Naive thymus-derived CD4-positive, alpha-beta T cell (primary cell): ENCODE data around the gene ZNF692. TPM values are rescaled to one million over a fixed set of nuclear protein-coding genes. Genes with fewer than 3 reads are reported as not detected.

Source experiments
- ATAC-seq: fragments of 150-1000 bp; cut with Tn5 transposase; 2 replicates; pipeline ENCODE4 v1.10.0; 2021; ENCODE audit warnings: mild to moderate bottlenecking, moderate library complexity
- CTCF ChIA-PET: fragments of 350-600 bp; sonication (Branson Sonifier 250); formaldehyde crosslinking; loops from one replicate; lab custom pipeline; 2021; ENCODE audit warnings: antibody characterized with exemption; lab: Charles Lee
- POLR2A ChIA-PET: fragments of 350-600 bp; sonication (Branson Sonifier 250); formaldehyde crosslinking; loops from one replicate; lab custom pipeline; 2021; ENCODE audit warnings: antibody characterized with exemption, inconsistent platforms; lab: Charles Lee
- DNase-seq, 9 donors: peaks; one replicate each; pipeline versions ENCODE4 v3.0.0 to v3.0.0-alpha.2; 2020 to 2022; ENCODE audit warnings: mixed read lengths in 1 of 9
- H3K27ac ChIP-seq: one replicate; pipeline ENCODE4 v1.7.0; 2013; ENCODE audit warnings: mild to moderate bottlenecking, low read depth, low read length, moderate library complexity
- H3K27me3 ChIP-seq, 2 donors: one replicate each; pipeline ENCODE4 v1.7.0; 2013; ENCODE audit warnings: low read length in 2 of 2, mild to moderate bottlenecking in 2 of 2, moderate library complexity in 2 of 2; ENCODE audit not compliant: control insufficient read depth in 2 of 2, insufficient read depth in 2 of 2
- H3K36me3 ChIP-seq, 3 experiments: 1 replicate in 2 of 3; 2 replicates in 1 of 3; pipeline ENCODE4 v1.7.0; 2013; ENCODE audit warnings: low read length in 3 of 3, mild to moderate bottlenecking in 3 of 3, moderate library complexity in 1 of 3; ENCODE audit not compliant: insufficient read depth in 3 of 3, control insufficient read depth in 2 of 3
- H3K4me1 ChIP-seq, 2 donors: one replicate each; pipeline ENCODE4 v1.7.0; 2013; ENCODE audit warnings: low read length in 2 of 2, mild to moderate bottlenecking in 2 of 2, moderate library complexity in 1 of 2; ENCODE audit not compliant: control insufficient read depth in 2 of 2, insufficient read depth in 2 of 2
- H3K4me3 ChIP-seq: 2 replicates; pipeline ENCODE4 v1.7.0; 2013; ENCODE audit warnings: mild to moderate bottlenecking, low read length
- H3K9me3 ChIP-seq, 3 experiments: 1 replicate in 2 of 3; 2 replicates in 1 of 3; pipeline ENCODE4 v1.7.0; 2013; ENCODE audit warnings: low read length in 3 of 3; ENCODE audit not compliant: control insufficient read depth in 2 of 3
- H3K27ac Mint-ChIP-seq, 9 donors: one replicate each; pipeline ENCODE4 v1.8.0; 2020 to 2022; ENCODE audit warnings: mixed read lengths in 9 of 9, mild to moderate bottlenecking in 8 of 9, moderate library complexity in 5 of 9, inconsistent platforms in 2 of 9
- H3K27me3 Mint-ChIP-seq, 5 donors: one replicate each; pipeline ENCODE4 v1.8.0; 2021 to 2022; ENCODE audit warnings: mixed read lengths in 5 of 5, mild to moderate bottlenecking in 1 of 5
- H3K36me3 Mint-ChIP-seq, 5 donors: one replicate each; pipeline ENCODE4 v1.8.0; 2020 to 2022; ENCODE audit warnings: mixed read lengths in 5 of 5, mild to moderate bottlenecking in 3 of 5, inconsistent platforms in 1 of 5
- H3K4me1 Mint-ChIP-seq, 7 donors: one replicate each; pipeline ENCODE4 v1.8.0; 2020 to 2022; ENCODE audit warnings: mixed read lengths in 7 of 7, mild to moderate bottlenecking in 3 of 7, inconsistent platforms in 1 of 7
- H3K4me3 Mint-ChIP-seq, 10 donors: one replicate each; pipeline ENCODE4 v1.8.0; 2020 to 2022; ENCODE audit warnings: mild to moderate bottlenecking in 10 of 10, mixed read lengths in 10 of 10, moderate library complexity in 6 of 10, inconsistent platforms in 2 of 10
- H3K9me3 Mint-ChIP-seq, 11 donors: one replicate each; pipeline ENCODE4 v1.8.0; 2020 to 2022; ENCODE audit warnings: mixed read lengths in 11 of 11, mild to moderate bottlenecking in 4 of 11, inconsistent platforms in 1 of 11, moderate library complexity in 1 of 11
- intact Hi-C, 2 donors: fragments of 100-400 bp; cut with micrococcal nuclease; formaldehyde crosslinking; loops; one replicate each; pipeline ENCODE4 v1.15.1; 2023
- polyA plus RNA-seq, 2 donors: library from polyadenylated mRNA; unstranded; fragments of 300-500 nt; fragmentation: Illumina TruSeq; gene quantifications; one replicate each; pipeline ENCODE4 v1.2.3, GENCODE V29; 2021
- total RNA-seq, 6 experiments: library from RNA in 5 of 6; stranded (reverse) in 5 of 6; gene quantifications; 1 replicate in 5 of 6; 2 replicates in 1 of 6; pipeline ENCODE4 v1.2.3 and lab custom pipeline; 2021 to 2026

The ZNF692 gene
- total and polyA plus RNA-seq, 7 experiments from 2014 or later, result 7.6 to 87.5 (median 58.7) TPM

DNA sequence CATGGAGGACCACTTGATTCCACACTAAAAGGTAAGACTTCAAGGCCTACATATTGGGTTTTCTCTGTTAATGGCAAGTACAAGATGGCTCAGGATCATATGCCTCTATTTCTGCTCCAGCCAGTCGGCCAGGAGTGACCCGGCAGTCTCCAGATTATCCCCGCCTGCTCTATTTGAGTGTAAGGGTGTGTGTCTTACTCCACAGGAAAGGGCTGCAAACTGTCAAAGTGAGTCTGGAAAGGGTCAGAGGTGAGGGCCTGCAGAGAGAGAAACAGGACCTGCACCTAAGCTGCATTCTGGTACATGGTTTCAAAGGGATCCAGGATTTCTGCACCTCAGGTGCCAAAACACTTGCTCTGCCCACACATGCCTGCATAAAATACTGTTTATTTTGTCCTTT, 9.2 kb downstream of the ZNF692 start:
- ChIA-PET POLR2A (no interaction called here), CTCF (interaction anchor here (0.5 kb wide), 1 partner anchor 27 kb away, joined by 3 read pairs; no protein-coding TSS in a partner anchor)
- no peaks in the 10 kb centered on the region for H3K9me3 Mint-ChIP-seq
- H3K27me3 ChIP-seq, result no peaks in the 10 kb centered on the region
- no peak overlapping the region for H3K4me3 ChIP-seq
- H3K4me1 Mint-ChIP-seq, result peaks cover 0 to 9% (median 0%) of the 10 kb centered on the region in 7 donors
- H3K27ac ChIP-seq, result no peak overlapping the region
- ATAC-seq, result no peak
- DNase-seq, result no peak
- H3K9me3 ChIP-seq, result no peaks in the 10 kb centered on the region
- no peak overlapping the region for H3K4me3 Mint-ChIP-seq
- H3K36me3 Mint-ChIP-seq, result peaks cover 0 to 32% (median 18%) of the 10 kb centered on the region in 5 donors
- intact Hi-C loops, result no loop called here
- H3K27me3 Mint-ChIP-seq, result no peaks in the 10 kb centered on the region
- H3K27ac Mint-ChIP-seq, result peak overlapping the region in 3 of 9 donors; percentile 17 to 33 (median 21)
- H3K36me3 ChIP-seq, result peaks cover 6 to 88% (median 16%) of the 10 kb centered on the region in 3 experiments
- H3K4me1 ChIP-seq, result peaks cover 11 to 17% of the 10 kb centered on the region in 2 donors

DNA sequence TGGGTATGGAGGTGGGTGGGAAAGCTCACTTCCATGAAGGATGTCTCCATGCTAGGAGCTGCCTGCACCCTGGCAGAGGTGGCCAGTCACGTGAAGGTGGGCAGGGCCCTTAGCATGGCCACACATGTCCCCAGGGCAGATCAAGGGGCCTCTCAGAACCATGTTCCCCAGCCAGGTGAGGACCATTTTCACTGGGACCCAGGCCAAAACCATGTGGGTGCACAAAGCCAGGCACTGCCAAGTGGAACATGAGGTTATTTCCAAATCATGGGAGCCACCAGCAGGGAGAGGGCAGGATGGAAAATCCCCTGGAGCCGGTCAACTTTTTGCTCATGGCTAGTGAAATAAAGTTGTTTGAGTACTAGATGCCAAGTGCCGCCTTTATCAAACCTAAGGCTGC, 9.7 kb downstream of the ZNF692 start:
- H3K27ac ChIP-seq, result no peak overlapping the region
- Mint-ChIP-seq H3K27me3 (no peaks in the 10 kb centered on the region), H3K9me3 (no peaks in the 10 kb centered on the region), H3K4me1 (peaks cover 0 to 6% (median 0%) of the 10 kb centered on the region in 7 donors), H3K27ac (peak overlapping the region in 1 of 9 donors; percentile 17), H3K36me3 (peaks cover 0 to 27% (median 15%) of the 10 kb centered on the region in 5 donors), H3K4me3 (no peak overlapping the region)
- no peak overlapping the region for H3K4me3 ChIP-seq
- CTCF ChIA-PET, result interaction anchor here (0.5 kb wide), 1 partner anchor 27 kb away, joined by 3 read pairs; no protein-coding TSS in a partner anchor
- ATAC-seq (no peak), DNase-seq (no peak)
- peaks cover 7 to 12% of the 10 kb centered on the region in 2 donors for H3K4me1 ChIP-seq
- H3K27me3 ChIP-seq, result no peaks in the 10 kb centered on the region
- peaks cover 6 to 89% (median 16%) of the 10 kb centered on the region in 3 experiments for H3K36me3 ChIP-seq
- POLR2A ChIA-PET, result interaction anchor here (1.4 kb wide), 1 partner anchor 23 kb away, joined by 3 read pairs; the partner anchor contains the start of gene SH3BP5L
- no peaks in the 10 kb centered on the region for H3K9me3 ChIP-seq
- intact Hi-C loops, result no loop called here

DNA sequence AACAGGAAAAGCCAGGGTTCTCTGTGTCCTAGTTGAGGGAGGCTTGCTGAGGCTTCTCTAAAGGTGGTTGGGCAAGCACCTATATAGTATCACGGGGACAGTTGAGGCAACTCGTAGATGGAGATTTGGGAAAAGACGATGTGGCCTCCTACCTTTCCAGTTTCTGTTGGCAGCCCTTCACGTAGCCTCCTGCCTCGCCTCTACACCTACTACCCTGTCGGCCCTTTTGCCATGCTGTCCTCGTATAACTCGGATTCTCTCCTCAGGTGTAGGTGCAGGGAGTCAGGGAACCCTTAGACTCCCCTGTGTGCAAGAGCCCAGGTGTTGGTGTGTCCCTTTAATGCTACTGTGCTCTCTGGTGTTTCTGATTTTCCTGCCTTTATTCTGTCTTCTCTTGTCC, 10.3 kb downstream of the ZNF692 start:
- Histone ChIP-seq H3K36me3 (peaks cover 6 to 84% (median 16%) of the 10 kb centered on the region in 3 experiments), H3K27me3 (no peaks in the 10 kb centered on the region), H3K9me3 (no peaks in the 10 kb centered on the region), H3K4me1 (peaks cover 1 to 7% of the 10 kb centered on the region in 2 donors), H3K4me3 (no peak overlapping the region), H3K27ac (no peak overlapping the region)
- no peaks in the 10 kb centered on the region for H3K9me3 Mint-ChIP-seq
- no peak for ATAC-seq
- ChIA-PET CTCF (no interaction called here), POLR2A (interaction anchor here (1.4 kb wide), 1 partner anchor 23 kb away, joined by 3 read pairs; the partner anchor contains the start of gene SH3BP5L)
- H3K27ac Mint-ChIP-seq, result no peak overlapping the region
- no peaks in the 10 kb centered on the region for H3K27me3 Mint-ChIP-seq
- no peak overlapping the region for H3K4me3 Mint-ChIP-seq
- no peak for DNase-seq
- H3K4me1 Mint-ChIP-seq, result peaks cover 0 to 4% (median 0%) of the 10 kb centered on the region in 7 donors
- peaks cover 0 to 24% (median 11%) of the 10 kb centered on the region in 5 donors for H3K36me3 Mint-ChIP-seq
- intact Hi-C loops, result no loop called here

DNA sequence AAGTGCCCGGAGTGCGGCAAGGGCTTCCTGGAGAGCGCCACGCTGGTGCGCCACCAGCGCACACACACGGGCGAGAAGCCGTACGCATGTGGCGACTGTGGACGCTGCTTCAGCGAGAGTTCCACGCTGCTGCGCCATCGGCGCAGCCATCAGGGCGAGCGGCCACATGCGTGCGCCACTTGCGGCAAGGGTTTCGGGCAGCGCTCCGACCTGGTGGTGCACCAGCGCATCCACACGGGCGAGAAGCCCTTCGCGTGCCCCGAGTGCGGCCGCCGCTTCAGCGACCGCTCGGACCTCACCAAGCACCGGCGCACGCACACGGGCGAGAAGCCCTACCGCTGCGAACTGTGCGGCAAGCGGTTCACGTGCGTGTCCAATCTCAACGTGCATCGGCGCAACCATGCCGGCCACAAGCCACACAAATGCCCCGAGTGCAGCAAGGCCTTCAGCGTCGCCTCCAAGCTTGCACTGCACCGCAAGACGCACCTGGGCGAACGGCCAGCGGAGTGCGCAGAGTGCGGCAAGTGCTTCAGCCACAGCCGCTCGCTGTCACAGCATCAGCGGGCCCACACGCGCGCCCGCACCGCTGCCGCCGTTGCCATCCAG, 10.8 kb downstream of the ZNF692 start:
- Histone ChIP-seq H3K4me1 (peaks cover 0 to 1% of the 10 kb centered on the region in 2 donors), H3K27ac (no peak overlapping the region), H3K36me3 (peaks cover 6 to 80% (median 16%) of the 10 kb centered on the region in 3 experiments), H3K4me3 (no peak overlapping the region), H3K9me3 (no peaks in the 10 kb centered on the region), H3K27me3 (no peaks in the 10 kb centered on the region)
- DNase-seq (peak in 1 of 9 donors; percentile 19), ATAC-seq (no peak)
- H3K27me3 Mint-ChIP-seq, result no peaks in the 10 kb centered on the region
- peaks cover 0 to 24% (median 11%) of the 10 kb centered on the region in 5 donors for H3K36me3 Mint-ChIP-seq
- intact Hi-C loops, result no loop called here
- CTCF ChIA-PET, result no interaction called here
- no peak overlapping the region for H3K27ac Mint-ChIP-seq
- H3K9me3 Mint-ChIP-seq, result no peaks in the 10 kb centered on the region
- POLR2A ChIA-PET, result interaction anchor here (1.4 kb wide), 1 partner anchor 22 kb away, joined by 3 read pairs; the partner anchor contains the start of gene SH3BP5L
- peaks cover 0 to 4% (median 0%) of the 10 kb centered on the region in 7 donors for H3K4me1 Mint-ChIP-seq
- H3K4me3 Mint-ChIP-seq, result no peak overlapping the region

DNA sequence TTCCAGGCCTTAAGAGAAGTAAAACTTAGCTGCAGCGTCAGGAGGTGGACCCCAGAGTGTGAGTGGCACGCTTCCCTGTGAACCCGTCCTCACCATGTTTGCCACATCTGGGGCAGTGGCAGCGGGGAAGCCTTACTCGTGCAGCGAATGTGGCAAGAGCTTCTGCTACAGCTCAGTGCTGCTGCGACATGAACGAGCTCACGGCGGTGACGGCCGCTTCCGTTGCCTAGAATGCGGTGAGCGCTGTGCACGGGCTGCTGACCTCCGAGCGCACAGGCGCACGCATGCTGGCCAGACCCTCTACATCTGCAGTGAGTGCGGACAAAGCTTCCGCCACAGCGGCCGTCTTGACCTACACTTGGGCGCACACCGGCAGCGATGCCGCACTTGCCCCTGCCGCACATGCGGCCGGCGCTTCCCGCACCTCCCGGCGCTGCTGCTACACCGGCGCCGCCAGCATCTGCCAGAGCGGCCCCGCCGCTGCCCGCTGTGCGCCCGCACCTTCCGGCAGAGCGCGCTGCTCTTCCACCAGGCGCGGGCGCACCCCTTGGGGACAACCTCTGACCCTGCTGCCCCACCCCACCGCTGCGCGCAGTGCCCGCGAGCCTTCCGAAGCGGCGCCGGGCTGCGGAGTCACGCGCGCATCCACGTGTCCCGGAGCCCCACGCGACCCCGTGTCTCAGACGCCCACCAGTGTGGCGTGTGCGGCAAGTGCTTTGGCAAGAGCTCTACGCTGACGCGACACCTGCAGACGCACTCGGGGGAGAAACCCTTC, 11.5 kb downstream of the ZNF692 start:
- H3K36me3 Mint-ChIP-seq, result peaks cover 0 to 24% (median 11%) of the 10 kb centered on the region in 5 donors
- no peak overlapping the region for H3K27ac Mint-ChIP-seq

DNA sequence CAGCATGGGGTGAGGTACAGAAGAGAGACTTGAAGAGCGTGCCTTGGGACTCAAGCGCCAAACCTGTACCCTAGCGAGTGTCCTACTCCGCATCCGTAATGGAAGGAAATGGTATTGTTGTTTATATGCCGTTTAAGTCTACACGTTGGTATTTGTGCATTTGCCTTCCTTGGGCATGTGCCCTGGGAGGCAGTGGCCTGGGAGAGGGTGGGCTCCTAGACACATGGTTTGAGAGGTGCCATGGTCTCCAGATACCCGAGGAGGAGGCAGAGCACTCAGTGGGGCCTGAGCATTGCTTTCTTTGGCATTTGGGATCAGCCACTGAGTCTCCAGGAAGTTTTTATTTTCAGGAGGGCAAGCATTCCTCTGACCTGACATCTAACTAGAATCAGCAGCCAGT, 14.4 kb downstream of the ZNF692 start:
- Histone ChIP-seq H3K27me3 (no peaks in the 10 kb centered on the region), H3K27ac (no peak overlapping the region), H3K36me3 (peaks cover 5 to 57% (median 16%) of the 10 kb centered on the region in 3 experiments), H3K9me3 (no peaks in the 10 kb centered on the region), H3K4me1 (peaks cover 0 to 2% of the 10 kb centered on the region in 2 donors), H3K4me3 (no peak overlapping the region)
- Mint-ChIP-seq H3K4me1 (peaks cover 16 to 30% (median 24%) of the 10 kb centered on the region in 7 donors), H3K9me3 (no peaks in the 10 kb centered on the region), H3K27me3 (no peaks in the 10 kb centered on the region), H3K27ac (peak overlapping the region in 2 of 9 donors; percentile 16 to 37), H3K4me3 (no peak overlapping the region), H3K36me3 (peaks cover 0 to 24% (median 11%) of the 10 kb centered on the region in 5 donors)
- POLR2A ChIA-PET, result no interaction called here
- no peak for ATAC-seq
- DNase-seq, result no peak
- CTCF ChIA-PET, result interaction anchor here (1.0 kb wide), 1 partner anchor 8 kb away, joined by 3 read pairs; no protein-coding TSS in a partner anchor
- intact Hi-C loops, result no loop called here

More for the DNA sequence above, 11.5 kb downstream of the ZNF692 start:
- Mint-ChIP-seq H3K27me3 (no peaks in the 10 kb centered on the region), H3K4me1 (peaks cover under 1 to 4% (median 2%) of the 10 kb centered on the region in 7 donors), H3K4me3 (no peak overlapping the region), H3K9me3 (no peaks in the 10 kb centered on the region)
- Histone ChIP-seq H3K4me3 (no peak overlapping the region), H3K36me3 (peaks cover 6 to 81% (median 16%) of the 10 kb centered on the region in 3 experiments), H3K4me1 (no peaks in the 10 kb centered on the region), H3K27ac (no peak overlapping the region), H3K27me3 (no peaks in the 10 kb centered on the region), H3K9me3 (no peaks in the 10 kb centered on the region)
- ATAC-seq, result no peak
- ChIA-PET CTCF (no interaction called here), POLR2A (interaction anchor here (1.1 to 1.4 kb wide), 3 partner anchors 11 to 21 kb away, joined by 3 to 4 read pairs (median 4); partner anchors contain the start of genes SH3BP5L and ZNF692)
- intact Hi-C loops, result no loop called here
- no peak for DNase-seq
